ENCODE measurements around the gene MAPK10.
"Not testable (repeated sequence)": the region's sequence is repeated elsewhere in the genome, so short reads cannot be mapped to it uniquely, and the experiment has no call there.

MAPK10 gene

DNA sequence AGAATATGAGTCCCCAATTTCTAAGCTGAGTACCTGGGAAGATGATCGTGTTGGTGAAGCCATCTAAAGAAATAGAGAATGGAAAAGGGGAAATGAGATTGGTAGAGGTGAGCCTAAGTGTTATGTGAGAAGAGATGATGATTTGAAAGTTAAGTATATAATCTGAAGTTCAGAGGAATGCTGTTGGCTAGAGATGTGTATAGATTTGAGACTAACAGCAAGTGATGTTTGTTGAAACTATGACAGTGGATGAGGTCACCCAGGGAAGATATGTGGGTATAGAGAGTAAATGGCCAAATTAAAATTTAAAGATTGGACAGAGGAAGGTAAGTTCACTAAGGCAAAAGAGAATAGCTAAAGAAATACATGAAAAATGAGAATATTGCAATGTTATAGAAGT, 324.2 kb downstream of the MAPK10 start:
- no peak for DNase-seq (ENCODE audit: low spot score)

GRCh38 chr4:86034616-86035015, 325.2 kb downstream of the MAPK10 start:
- no peak for DNase-seq (ENCODE audit: low spot score)

DNA sequence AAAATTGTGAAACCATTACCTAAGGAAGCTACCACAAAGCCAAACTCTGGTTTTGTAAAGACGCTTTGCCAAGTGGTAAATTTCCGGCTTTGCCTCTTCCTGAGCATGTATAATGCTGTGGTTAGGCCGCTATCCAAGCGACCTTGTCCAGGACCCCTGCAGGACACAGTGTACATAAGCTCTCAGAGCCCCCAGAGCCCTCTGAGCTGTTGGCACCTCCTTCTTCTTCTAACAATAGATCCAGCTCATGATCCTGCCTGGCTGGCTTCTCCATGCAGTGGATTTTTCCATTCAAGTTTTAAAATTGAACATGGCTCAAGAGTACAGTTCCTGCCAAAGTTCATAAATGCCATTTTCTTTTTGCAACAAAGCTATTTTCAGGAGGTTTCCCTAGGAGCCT, 326.7 kb downstream of the MAPK10 start:
- no peak for DNase-seq (ENCODE audit: low spot score)

GRCh38 chr4:86032476-86033022, 327.3 kb downstream of the MAPK10 start:
- no peak for DNase-seq (ENCODE audit: low spot score)

- no peak for DNase-seq (ENCODE audit: low spot score)
Measured at GRCh38 chr4:86031927-86032326, 327.9 kb downstream of the MAPK10 start.

DNA sequence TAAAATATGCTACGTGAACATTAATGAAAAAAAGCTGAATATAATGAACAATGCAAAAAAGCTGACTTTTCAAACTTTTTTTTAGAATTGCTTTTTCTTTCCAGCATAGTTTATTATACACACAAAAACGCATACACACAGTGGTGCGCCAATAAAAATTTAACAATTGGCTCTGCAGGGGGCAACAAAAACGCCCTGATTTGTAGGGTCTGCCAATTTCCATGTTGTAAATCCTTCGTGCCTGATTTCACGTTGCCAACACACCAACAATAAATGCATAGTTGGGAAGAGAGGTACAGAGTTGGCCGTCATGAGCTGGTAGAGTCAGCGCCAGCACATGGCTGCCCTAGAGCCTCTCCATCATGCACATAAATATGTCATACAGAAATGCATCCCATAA, 333.1 kb downstream of the MAPK10 start:
- DNase-seq (ENCODE audit: low spot score) = no peak

- DNase-seq (ENCODE audit: low spot score) = not testable (repeated sequence)
Measured at GRCh38 chr4:86021671-86022070, 338.2 kb downstream of the MAPK10 start.

GRCh38 chr4:86019906-86020305, 339.9 kb downstream of the MAPK10 start:
- no peak for DNase-seq (ENCODE audit: low spot score)

DNA sequence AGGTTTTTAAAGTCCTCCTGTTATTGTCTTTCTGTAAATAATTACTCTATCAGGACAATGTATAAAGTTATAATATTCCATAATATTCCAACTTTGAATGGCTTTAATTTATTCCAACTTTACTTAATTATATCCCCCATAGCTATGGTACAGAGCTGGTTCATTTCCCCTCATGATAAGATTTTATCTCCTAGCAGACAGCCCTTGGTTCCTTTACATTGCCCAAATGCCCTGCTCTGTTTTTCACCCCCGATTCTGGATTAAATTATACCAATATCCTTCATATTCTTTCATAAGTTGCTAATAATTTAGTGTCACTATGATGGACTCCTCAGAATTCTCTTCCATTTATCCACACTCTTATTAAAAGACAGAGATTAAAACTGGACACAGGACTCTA, 340.5 kb downstream of the MAPK10 start:
- no peak for DNase-seq (ENCODE audit: low spot score)

DNA sequence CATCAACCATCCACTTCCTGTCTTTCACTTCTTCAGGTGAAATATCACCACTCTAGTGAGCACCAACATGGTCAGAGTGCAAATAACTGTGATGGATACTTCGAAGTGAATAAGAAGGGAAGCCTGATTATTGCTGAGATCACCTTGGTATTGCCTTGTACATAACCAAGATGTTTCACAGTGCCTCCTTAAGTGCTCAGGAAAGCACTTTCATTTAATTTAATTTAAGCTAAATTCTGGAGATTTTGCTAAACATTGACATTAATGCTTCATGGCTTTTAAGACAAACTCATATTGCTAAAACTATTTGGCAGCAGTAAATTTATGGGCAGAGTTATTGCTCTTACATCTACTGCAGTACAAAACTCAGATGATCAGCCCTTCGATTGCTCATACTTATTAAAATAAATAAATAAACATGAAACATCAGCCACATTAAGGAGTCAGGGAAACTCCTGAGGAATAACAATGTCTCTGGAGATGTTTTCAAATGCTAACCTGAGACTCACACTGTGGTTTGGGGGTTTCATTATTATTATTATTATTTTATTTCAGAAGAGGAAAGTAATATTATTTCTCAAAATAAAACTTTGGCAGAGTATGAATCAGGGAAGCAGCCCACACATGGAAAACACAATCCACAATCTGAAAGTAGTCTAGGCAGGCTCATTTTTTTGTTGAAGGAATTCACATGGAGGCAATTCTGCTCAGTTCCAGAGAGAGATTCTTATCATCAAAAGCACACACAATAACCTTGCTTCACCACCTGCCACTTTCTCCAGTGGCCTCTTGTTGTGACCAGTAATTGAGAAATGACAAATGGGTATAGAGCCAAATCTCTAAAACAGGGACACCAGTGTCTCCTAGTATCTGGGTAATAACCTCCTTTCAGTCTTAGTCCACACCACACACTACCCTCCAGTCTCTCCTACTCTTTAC, 344.2 kb downstream of the MAPK10 start:
- DNase-seq (ENCODE audit: low spot score) = no peak

DNA sequence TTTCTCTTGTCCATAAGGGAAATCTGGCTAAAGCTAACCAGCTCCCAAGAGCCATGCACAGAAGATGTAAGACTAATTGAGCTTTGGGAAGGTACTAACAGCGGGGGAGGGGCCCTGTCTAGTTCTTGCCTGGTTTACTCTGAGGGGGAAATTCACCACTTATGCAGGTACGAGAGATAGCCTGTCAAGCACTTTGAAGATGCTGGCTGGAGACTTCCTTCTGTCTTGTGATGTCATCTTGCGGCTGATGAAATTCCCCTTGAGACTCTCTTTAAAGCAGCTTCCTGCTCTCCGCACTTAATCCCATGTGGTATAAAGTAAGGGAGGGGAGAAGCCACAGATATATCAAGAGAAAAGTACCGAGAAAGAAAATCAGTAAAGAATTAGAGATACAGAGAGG, 345.3 kb downstream of the MAPK10 start:
- DNase-seq (ENCODE audit: low spot score) = no peak

- DNase-seq (ENCODE audit: low spot score) = no peak
Measured at GRCh38 chr4:86013621-86014020, 346.2 kb downstream of the MAPK10 start.

DNA sequence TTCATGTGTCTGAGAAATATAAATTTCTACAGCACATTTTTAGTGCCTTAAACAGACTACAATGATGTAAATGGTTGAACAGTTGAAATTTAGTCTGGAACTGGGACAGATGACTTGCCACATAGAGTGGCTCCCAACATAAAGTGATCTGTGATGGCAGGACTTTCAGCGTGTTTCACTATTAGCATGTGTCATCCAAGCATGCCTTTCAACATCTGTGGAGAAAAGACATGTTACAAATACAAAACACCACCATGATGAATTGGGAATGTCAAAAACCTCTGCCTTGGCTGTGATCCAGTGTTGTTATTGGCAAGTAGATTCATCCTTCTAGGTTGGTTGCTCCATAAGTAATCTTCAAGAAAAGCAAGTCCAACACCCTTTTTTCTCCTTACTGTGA, 348.7 kb downstream of the MAPK10 start:
- no peak for DNase-seq (ENCODE audit: low spot score)

- no peak for DNase-seq (ENCODE audit: low spot score)
Measured at GRCh38 chr4:86007042-86007441, 352.8 kb downstream of the MAPK10 start.

- DNase-seq (ENCODE audit: low spot score) = no peak
Measured at GRCh38 chr4:86006057-86006456, 353.8 kb downstream of the MAPK10 start.

GRCh38 chr4:86004030-86004429, 355.8 kb downstream of the MAPK10 start:
- DNase-seq (ENCODE audit: low spot score) = no peak

DNA sequence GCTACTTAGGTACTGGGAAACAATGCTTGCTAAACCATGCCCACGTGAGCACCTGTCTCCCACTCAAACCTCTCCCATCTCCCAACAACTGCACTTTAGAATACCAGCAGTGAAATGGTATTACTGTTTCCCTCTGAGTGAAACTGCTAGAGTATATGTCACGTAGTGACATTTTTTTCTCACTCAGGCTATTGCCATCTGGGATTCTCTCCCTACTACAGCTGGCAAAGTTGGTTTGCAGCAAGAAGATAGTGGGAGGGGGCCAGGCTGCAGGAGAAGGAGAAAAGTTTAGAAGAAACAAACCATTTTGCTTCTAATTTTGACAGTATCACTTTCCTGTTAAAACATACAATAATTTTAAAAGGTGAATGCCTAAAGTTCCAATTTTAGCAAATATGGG, 358.3 kb downstream of the MAPK10 start:
- no peak for DNase-seq (ENCODE audit: low spot score)

GRCh38 chr4:85995361-85995760, 364.5 kb downstream of the MAPK10 start:
- DNase-seq (ENCODE audit: low spot score) = no peak

GRCh38 chr4:85994576-85994975, 365.3 kb downstream of the MAPK10 start:
- DNase-seq (ENCODE audit: low spot score) = no peak

- no peak for DNase-seq (ENCODE audit: low spot score)
Measured at GRCh38 chr4:85993641-85994040, 366.2 kb downstream of the MAPK10 start.

GRCh38 chr4:85986266-85986665, 373.6 kb downstream of the MAPK10 start:
- no peak for DNase-seq (ENCODE audit: low spot score)

- DNase-seq (ENCODE audit: low spot score) = no peak
Measured at GRCh38 chr4:85979276-85979675, 380.6 kb downstream of the MAPK10 start.

DNA sequence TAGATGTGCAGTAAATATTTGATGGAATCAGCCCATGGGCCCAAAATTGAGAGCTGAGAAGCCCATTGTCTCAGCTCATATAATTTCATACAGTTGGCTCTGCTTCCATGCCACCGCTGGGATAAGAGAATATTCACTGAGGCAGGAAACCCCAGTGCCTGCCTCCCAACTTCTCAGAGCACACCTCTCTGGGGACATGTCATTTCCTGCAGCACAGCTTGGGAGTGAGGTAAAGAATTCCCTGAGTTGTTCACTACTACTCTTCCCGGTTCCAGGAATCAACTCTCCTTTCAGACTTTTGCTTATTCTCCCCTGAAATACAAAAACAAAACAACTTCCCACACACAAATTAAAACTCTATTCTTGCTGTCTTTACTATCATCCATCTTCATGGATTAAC, 389.3 kb downstream of the MAPK10 start:
- no peak for DNase-seq (ENCODE audit: low spot score)
